PC-9 (cell line): Measurements from ENCODE around the gene C16orf95. TPM values are rescaled to one million over a fixed set of nuclear protein-coding genes. Genes with fewer than 3 reads are reported as not detected.

Source experiments
- BruUV-seq: library from RNA; stranded (reverse); fragments of 400-500 nt; replicated peaks from 2 replicates; lab custom pipeline; 2021; lab: Mats Ljungman, UMichigan
- CTCF ChIA-PET: fragments of 300-600 bp; sonication (Branson Sonifier 250); formaldehyde crosslinking; loops from one replicate; lab custom pipeline; 2022; ENCODE audit warnings: antibody characterized with exemption; lab: Charles Lee
- POLR2A ChIA-PET: fragments of 300-600 bp; sonication (Branson Sonifier 250); formaldehyde crosslinking; loops from one replicate; lab custom pipeline; 2022; ENCODE audit warnings: antibody characterized with exemption; ENCODE audit not compliant: unreplicated experiment; lab: Charles Lee
- DNase-seq, 2 experiments: peaks; one replicate each; pipeline versions ENCODE4 v3.0.0 to v3.0.0-alpha.2; 2015 to 2022; ENCODE audit warnings: mixed read lengths in 1 of 2
- H2AFZ ChIP-seq: fragments of 200-600 bp; sonication (generic); 2 replicates; pipeline ENCODE4 v1.8.1; 2017; ENCODE audit warnings: antibody characterized with exemption
- H3F3A ChIP-seq: fragments of 200-600 bp; sonication (generic); 2 replicates; pipeline ENCODE4 v1.8.1; 2017; ENCODE audit warnings: antibody characterized with exemption, mild to moderate bottlenecking, low read depth; ENCODE audit not compliant: insufficient read depth
- H3K27ac ChIP-seq: fragments of 200-600 bp; sonication (generic); 2 replicates; pipeline ENCODE4 v1.6.1; 2016; ENCODE audit warnings: mixed run types
- H3K27me3 ChIP-seq: fragments of 200-600 bp; sonication (generic); 2 replicates; pipeline ENCODE4 v1.6.1; 2016; ENCODE audit warnings: low read depth, mixed run types; ENCODE audit not compliant: insufficient read depth
- H3K36me3 ChIP-seq: fragments of 200-600 bp; sonication (generic); 2 replicates; pipeline ENCODE4 v1.6.1; 2016; ENCODE audit warnings: low read depth, mixed run types
- H3K4me1 ChIP-seq: fragments of 200-600 bp; sonication (generic); replicated peaks from 2 replicates; pipeline ENCODE4 v1.6.1; 2016; ENCODE audit warnings: mixed run types; ENCODE audit not compliant: insufficient read depth
- H3K4me2 ChIP-seq: fragments of 200-600 bp; sonication (generic); 2 replicates; pipeline ENCODE4 v1.6.1; 2017; ENCODE audit warnings: mixed run types
- H3K4me3 ChIP-seq: fragments of 200-600 bp; sonication (generic); 2 replicates; pipeline ENCODE4 v1.6.1; 2016; ENCODE audit warnings: mixed run types
- H3K79me2 ChIP-seq: fragments of 200-600 bp; sonication (generic); 2 replicates; pipeline ENCODE4 v1.6.1; 2017; ENCODE audit warnings: low read depth, mixed run types
- H3K9me2 ChIP-seq: fragments of 200-600 bp; sonication (generic); 2 replicates; pipeline ENCODE4 v1.8.1; 2017; ENCODE audit warnings: mild to moderate bottlenecking; ENCODE audit not compliant: insufficient read depth
- H3K9me3 ChIP-seq: fragments of 200-600 bp; sonication (generic); 2 replicates; pipeline ENCODE4 v1.8.1; 2016; ENCODE audit warnings: low read depth; ENCODE audit not compliant: insufficient read depth
- H4K20me1 ChIP-seq: fragments of 200-600 bp; sonication (generic); 2 replicates; pipeline ENCODE4 v1.8.1; 2017; ENCODE audit not compliant: insufficient read depth
- CTCF ChIP-seq: fragments of 200-600 bp; sonication (generic); conservative IDR thresholded peaks from 2 replicates; pipeline ENCODE4 v1.6.1; 2017; ENCODE audit warnings: mixed run types, antibody characterized with exemption, mild to moderate bottlenecking, moderate library complexity
- EZH2 ChIP-seq: fragments of 200-600 bp; sonication (generic); IDR thresholded peaks from 2 replicates; pipeline ENCODE4 v1.8.0; 2017; ENCODE audit warnings: antibody characterized with exemption, low read depth
- intact Hi-C: fragments of 100-400 bp; cut with micrococcal nuclease; formaldehyde crosslinking; loops from one replicate; pipeline ENCODE4 v1.10.0; 2022; ENCODE audit not compliant: unreplicated experiment
- total RNA-seq: library from RNA; stranded (reverse); gene quantifications from 2 replicates; pipeline ENCODE4 v1.2.3, GENCODE V29; 2021

Gene C16orf95
- total RNA-seq, 1 experiment from 2014 or later, result 7.5 TPM

DNA sequence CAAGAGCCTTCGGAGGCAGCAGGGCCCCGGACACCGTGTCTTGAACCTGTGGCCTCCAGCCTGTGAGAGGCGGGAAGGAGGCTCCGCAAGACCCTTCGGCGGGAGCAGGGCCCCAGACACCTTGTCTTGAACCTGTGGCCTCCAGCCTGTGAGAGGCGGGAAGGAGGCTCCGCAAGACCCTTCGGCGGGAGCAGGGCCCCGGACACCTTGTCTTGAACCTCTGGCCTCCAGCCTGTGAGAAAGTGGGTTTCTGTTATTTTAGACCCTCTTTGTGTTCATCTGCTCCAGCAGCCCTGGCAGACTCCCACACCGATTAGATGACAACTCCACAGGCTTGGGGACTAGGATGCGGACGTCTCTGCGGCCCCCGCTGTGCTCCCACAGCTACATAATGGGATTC lies 36.4 kb upstream of the C16orf95 start:
- no peak for TF ChIP-seq EZH2
- no peak for TF ChIP-seq CTCF
- no peaks in the 10 kb centered on the region for H3F3A ChIP-seq
- BruUV-seq, result no TSS peak
- no peak for DNase-seq
- POLR2A ChIA-PET, result no interaction called here
- no peaks in the 10 kb centered on the region for H3K79me2 ChIP-seq
- H3K27ac ChIP-seq, result no peak overlapping the region
- H3K4me1 ChIP-seq, result no peaks in the 10 kb centered on the region
- H3K36me3 ChIP-seq, result no peaks in the 10 kb centered on the region
- CTCF ChIA-PET, result no interaction called here
- no peaks in the 10 kb centered on the region for H3K9me3 ChIP-seq
- intact Hi-C loops, result no loop called here
- no peaks in the 10 kb centered on the region for H3K27me3 ChIP-seq
- no peaks in the 10 kb centered on the region for H3K9me2 ChIP-seq
- H3K4me3 ChIP-seq, result no peak overlapping the region
- no peak overlapping the region for H3K4me2 ChIP-seq
- H2AFZ ChIP-seq, result no peak overlapping the region
- H4K20me1 ChIP-seq, result peaks cover 5% of the 10 kb centered on the region; the same call in 1 of the 2 replicates

- intact Hi-C loops, result no loop called here
- CTCF ChIA-PET, result no interaction called here
- no peaks in the 10 kb centered on the region for H3K9me3 ChIP-seq
- H3K4me2 ChIP-seq, result no peak overlapping the region
- no peaks in the 10 kb centered on the region for H3K9me2 ChIP-seq
- H3K27me3 ChIP-seq, result no peaks in the 10 kb centered on the region
- peaks cover 5% of the 10 kb centered on the region; the same call in 1 of the 2 replicates for H4K20me1 ChIP-seq
- H2AFZ ChIP-seq, result no peak overlapping the region
- DNase-seq, result no peak
- no peak overlapping the region for H3K4me3 ChIP-seq
- no peaks in the 10 kb centered on the region for H3K36me3 ChIP-seq
- H3F3A ChIP-seq, result no peaks in the 10 kb centered on the region
- no peaks in the 10 kb centered on the region for H3K79me2 ChIP-seq
- TF ChIP-seq EZH2 (no peak), CTCF (no peak)
- H3K27ac ChIP-seq, result no peak overlapping the region
- H3K4me1 ChIP-seq, result no peaks in the 10 kb centered on the region
- no TSS peak for BruUV-seq
- POLR2A ChIA-PET, result no interaction called here
Measured at GRCh38 chr16:87352818-87353217, 35.6 kb upstream of the C16orf95 start.

DNA sequence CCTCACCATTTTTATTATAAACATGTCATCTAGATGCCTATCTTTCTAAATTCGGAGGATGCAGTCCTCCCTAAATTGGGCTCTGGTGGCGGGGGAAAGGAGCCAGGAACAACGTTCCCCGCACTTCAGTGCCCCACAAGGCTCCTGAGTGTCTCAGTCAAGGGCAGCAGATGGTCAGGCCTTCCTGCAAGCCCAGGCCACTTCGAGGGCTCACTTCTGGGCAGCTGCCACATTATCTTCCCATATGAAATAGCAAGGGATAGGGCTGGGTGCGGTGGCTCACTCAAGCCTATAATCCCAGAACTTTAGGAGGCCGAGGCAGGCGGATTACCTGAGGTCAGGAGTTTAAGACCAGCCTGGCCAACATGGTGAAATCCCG lies 34.1 kb upstream of the C16orf95 start:
- Histone ChIP-seq H3F3A (no peaks in the 10 kb centered on the region), H3K9me2 (no peaks in the 10 kb centered on the region), H3K4me2 (no peak overlapping the region), H3K4me1 (no peaks in the 10 kb centered on the region), H3K9me3 (no peaks in the 10 kb centered on the region), H2AFZ (no peak overlapping the region), H3K4me3 (no peak overlapping the region), H3K27ac (no peak overlapping the region), H3K36me3 (no peaks in the 10 kb centered on the region), H3K27me3 (no peaks in the 10 kb centered on the region), H4K20me1 (peaks cover 5% of the 10 kb centered on the region; the same call in 1 of the 2 replicates), H3K79me2 (no peaks in the 10 kb centered on the region)
- CTCF ChIA-PET, result no interaction called here
- POLR2A ChIA-PET, result no interaction called here
- no TSS peak for BruUV-seq
- no peak for DNase-seq
- TF ChIP-seq CTCF (no peak), EZH2 (no peak)
- intact Hi-C loops, result no loop called here
